22Rv1 (cell line): ENCODE data around the gene KAZN.

ENCODE experiments used
- ZFX ChIP-seq: fragments of 450-650 bp; IDR thresholded peaks from 2 replicates; pipeline ENCODE4 v1.6.1; 2017; ENCODE audit warnings: antibody characterized with exemption, borderline replicate concordance
- TF ChIP-seq, protein P1 (sequence below): fragments of 450-650 bp; IDR thresholded peaks from 2 replicates; pipeline ENCODE4 v1.5.1; 2017; ENCODE audit warnings: mild to moderate bottlenecking

DNA sequence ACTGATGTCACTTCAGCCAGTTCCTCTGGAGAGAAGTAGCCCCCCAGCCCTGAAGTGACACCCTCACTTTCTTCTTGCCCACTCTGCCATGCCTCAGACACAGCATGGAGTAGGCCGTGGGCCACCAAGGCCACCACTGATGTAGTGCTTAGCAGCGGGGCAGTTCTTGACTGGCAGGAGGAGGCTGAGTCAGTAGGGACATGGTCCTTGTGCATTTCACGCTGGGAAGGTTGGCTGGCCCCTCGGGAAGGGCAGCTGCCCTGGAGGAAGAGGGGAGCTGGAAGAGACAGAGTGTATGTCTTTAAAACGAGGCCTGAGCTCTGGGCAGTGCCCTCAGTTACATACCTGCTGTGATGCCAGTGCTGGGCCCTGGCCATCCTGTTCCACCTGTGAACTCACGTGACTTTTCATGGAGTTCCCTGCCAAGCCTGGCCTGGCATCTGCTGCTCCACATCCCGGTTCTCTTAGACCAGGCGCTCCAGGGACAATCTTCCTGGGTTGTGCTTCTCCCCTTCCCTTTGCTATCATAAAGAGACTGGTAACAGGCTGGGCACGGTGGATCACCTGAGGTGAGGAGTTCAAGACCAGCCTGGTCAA lies 396.5 kb downstream of the KAZN start:
- TF ChIP-seq, protein P1, sequence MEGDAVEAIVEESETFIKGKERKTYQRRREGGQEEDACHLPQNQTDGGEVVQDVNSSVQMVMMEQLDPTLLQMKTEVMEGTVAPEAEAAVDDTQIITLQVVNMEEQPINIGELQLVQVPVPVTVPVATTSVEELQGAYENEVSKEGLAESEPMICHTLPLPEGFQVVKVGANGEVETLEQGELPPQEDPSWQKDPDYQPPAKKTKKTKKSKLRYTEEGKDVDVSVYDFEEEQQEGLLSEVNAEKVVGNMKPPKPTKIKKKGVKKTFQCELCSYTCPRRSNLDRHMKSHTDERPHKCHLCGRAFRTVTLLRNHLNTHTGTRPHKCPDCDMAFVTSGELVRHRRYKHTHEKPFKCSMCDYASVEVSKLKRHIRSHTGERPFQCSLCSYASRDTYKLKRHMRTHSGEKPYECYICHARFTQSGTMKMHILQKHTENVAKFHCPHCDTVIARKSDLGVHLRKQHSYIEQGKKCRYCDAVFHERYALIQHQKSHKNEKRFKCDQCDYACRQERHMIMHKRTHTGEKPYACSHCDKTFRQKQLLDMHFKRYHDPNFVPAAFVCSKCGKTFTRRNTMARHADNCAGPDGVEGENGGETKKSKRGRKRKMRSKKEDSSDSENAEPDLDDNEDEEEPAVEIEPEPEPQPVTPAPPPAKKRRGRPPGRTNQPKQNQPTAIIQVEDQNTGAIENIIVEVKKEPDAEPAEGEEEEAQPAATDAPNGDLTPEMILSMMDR = no peak
- TF ChIP-seq ZFX = no peak
